Stimulated activated CD4-positive, alpha-beta T cell treated with anti-CD3 and anti-CD28 coated beads, TNF-alpha, amount 100 ng/mL, for 4 hours (primary cell): ENCODE data around the gene RPUSD3.
"Not testable (repeated sequence)": the region's sequence is repeated elsewhere in the genome, so short reads cannot be mapped to it uniquely, and the experiment has no call there.

Experiments
- DNase-seq, 3 experiments: peaks; one replicate each; pipeline ENCODE4 v3.0.0-alpha.2; 2020; ENCODE audit warnings: low read depth in 3 of 3

Gene RPUSD3

GRCh38 chr3:9843715-9844438 lies at the start of gene RPUSD3:
Gene RPUSD3, minus strand, starts transcription at chr3:9844008. Its CDS starts 18 bp downstream, at chr3:9843990.
- peak; percentile 93 to 96 (median 94) for DNase-seq

GRCh38 chr3:9891072-9891622 lies 47.3 kb upstream of the RPUSD3 start:
- no peak for DNase-seq

- peak; percentile 89 to 90 (median 90) for DNase-seq
These were observed 46.7 kb upstream of the RPUSD3 start, which contains the start of gene JAGN1 for GRCh38 chr3:9890249-9891071. Gene JAGN1, plus strand, starts transcription at chr3:9890610. Its CDS starts 113 bp downstream, at chr3:9890723.

- DNase-seq = no peak
These were observed 45.6 kb upstream of the RPUSD3 start for GRCh38 chr3:9889405-9889804.

GRCh38 chr3:9888540-9888939 lies 44.7 kb upstream of the RPUSD3 start:
- DNase-seq = no peak

- no peak for DNase-seq
These were observed 43.7 kb upstream of the RPUSD3 start for GRCh38 chr3:9887480-9887879.

- no peak for DNase-seq
These were observed 42.5 kb upstream of the RPUSD3 start for GRCh38 chr3:9886328-9886727.

- DNase-seq = no peak
These were observed 40.9 kb upstream of the RPUSD3 start for GRCh38 chr3:9884555-9885165.

GRCh38 chr3:9883706-9884554 lies 40.1 kb upstream of the RPUSD3 start:
- no peak for DNase-seq

- no peak for DNase-seq
These were observed 37.6 kb upstream of the RPUSD3 start for GRCh38 chr3:9881441-9881840.

GRCh38 chr3:9879830-9880549 lies 36.2 kb upstream of the RPUSD3 start, which contains the start of gene CIDEC:
Gene CIDEC, minus strand, starts transcription at chr3:9880253. Its CDS starts 1,767 bp downstream, at chr3:9878486.
- DNase-seq = no peak

GRCh38 chr3:9878700-9879099 lies 34.9 kb upstream of the RPUSD3 start:
- DNase-seq = no peak

- no peak for DNase-seq
These were observed 33.2 kb upstream of the RPUSD3 start for GRCh38 chr3:9876991-9877390.

GRCh38 chr3:9876255-9876654 lies 32.4 kb upstream of the RPUSD3 start:
- DNase-seq = not testable (repeated sequence)

- no peak for DNase-seq
These were observed 31.6 kb upstream of the RPUSD3 start for GRCh38 chr3:9875448-9875847.

GRCh38 chr3:9872067-9872466 lies 28.3 kb upstream of the RPUSD3 start:
- not testable (repeated sequence) for DNase-seq

- DNase-seq = no peak
These were observed 27.2 kb upstream of the RPUSD3 start for GRCh38 chr3:9870978-9871377.

GRCh38 chr3:9869955-9870354 lies 26.1 kb upstream of the RPUSD3 start:
- no peak for DNase-seq

GRCh38 chr3:9867106-9867505 lies 23.3 kb upstream of the RPUSD3 start:
- DNase-seq = no peak

- no peak for DNase-seq
These were observed 22.8 kb upstream of the RPUSD3 start for GRCh38 chr3:9866639-9867038.
